B cell (primary cell): ENCODE results near the gene EEFSEC. TPM values are rescaled to one million over a fixed set of nuclear protein-coding genes. Genes with fewer than 3 reads are reported as not detected.

ENCODE experiments used
- ATAC-seq: fragments of 200-7000 bp; cut with Tn5 transposase; one replicate; pipeline ENCODE4 v1.10.0; 2021; ENCODE audit warnings: low read depth, mild to moderate bottlenecking, moderate number of reproducible peaks, moderate library complexity
- CTCF ChIA-PET: fragments of 350-600 bp; sonication (Branson Sonifier 250); formaldehyde crosslinking; loops from one replicate; lab custom pipeline; 2021; ENCODE audit warnings: antibody characterized with exemption, inconsistent platforms; lab: Charles Lee
- POLR2A ChIA-PET: fragments of 350-600 bp; sonication (Branson Sonifier 250); formaldehyde crosslinking; loops from one replicate; lab custom pipeline; 2021; ENCODE audit warnings: antibody characterized with exemption; lab: Charles Lee
- DNase-seq: peaks from one replicate; pipeline ENCODE4 v3.0.0; 2013
- H2AFZ ChIP-seq: 2 replicates; pipeline ENCODE4 v1.6.1; 2012; ENCODE audit warnings: mild to moderate bottlenecking, low read depth, low read length; ENCODE audit not compliant: insufficient read depth, poor library complexity, severe bottlenecking
- H3K27ac ChIP-seq, 2 donors: 1 replicate in 1 of 2; 2 replicates in 1 of 2; pipeline ENCODE4 v1.5.1; 2012 to 2013; ENCODE audit warnings: low read length in 2 of 2, mild to moderate bottlenecking in 2 of 2, moderate library complexity in 1 of 2
- H3K27me3 ChIP-seq, 4 experiments: fragments of 200-600 bp in 1 of 4; sonication (generic) in 1 of 4; replicated peaks in 1 of 4; 1 replicate in 2 of 4; 2 replicates in 2 of 4; pipeline versions ENCODE4 v1.6.1 to v1.7.0; 2013 to 2016; ENCODE audit warnings: low read length in 3 of 4, mild to moderate bottlenecking in 2 of 4, mixed read lengths in 1 of 4, moderate library complexity in 1 of 4; ENCODE audit not compliant: insufficient read depth in 4 of 4, control insufficient read depth in 3 of 4; ENCODE audit errors: control extremely low read depth in 1 of 4
- H3K36me3 ChIP-seq, 2 experiments: replicated peaks in 1 of 2; 1 replicate in 1 of 2; 2 replicates in 1 of 2; pipeline versions ENCODE4 v1.6.1 to v1.7.1; 2013; ENCODE audit warnings: low read length in 1 of 2; ENCODE audit not compliant: insufficient read depth in 2 of 2, control insufficient read depth in 1 of 2; ENCODE audit errors: control extremely low read depth in 1 of 2, extremely low read depth in 1 of 2
- H3K4me1 ChIP-seq, 2 donors: fragments of 200-600 bp in 1 of 2; sonication (generic) in 1 of 2; 1 replicate in 1 of 2; 2 replicates in 1 of 2; pipeline versions ENCODE4 v1.5.1 to v1.6.1; 2013 to 2017; ENCODE audit warnings: low read length in 2 of 2; ENCODE audit not compliant: control insufficient read depth in 2 of 2, insufficient read depth in 2 of 2
- H3K4me2 ChIP-seq: replicated peaks from 2 replicates; pipeline ENCODE3; 2012; ENCODE audit warnings: mild to moderate bottlenecking, low read depth, low read length; ENCODE audit not compliant: poor library complexity, severe bottlenecking
- H3K4me3 ChIP-seq, 5 experiments: fragments of 200-600 bp in 1 of 5; sonication (generic) in 1 of 5; 1 replicate in 3 of 5; 2 replicates in 2 of 5; pipeline versions ENCODE4 v1.5.1 to v1.7.0; 2011 to 2016; ENCODE audit warnings: low read length in 4 of 5, mild to moderate bottlenecking in 4 of 5, low read depth in 2 of 5, control low read depth in 1 of 5, moderate library complexity in 1 of 5; ENCODE audit not compliant: insufficient read depth in 1 of 5; ENCODE audit errors: control extremely low read depth in 1 of 5, extremely low read depth in 1 of 5
- H3K79me2 ChIP-seq: fragments of 200-600 bp; sonication (generic); one replicate; pipeline ENCODE4 v1.6.0; 2016; ENCODE audit warnings: low read length; ENCODE audit not compliant: control insufficient read depth, insufficient read depth
- H3K9ac ChIP-seq: fragments of 200-600 bp; sonication (generic); 2 replicates; pipeline ENCODE4 v1.6.1; 2017; ENCODE audit warnings: mild to moderate bottlenecking, low read length, moderate library complexity
- H3K9me3 ChIP-seq, 3 donors: one replicate each; pipeline versions ENCODE4 v1.6.1 to v1.7.1; 2013; ENCODE audit warnings: low read length in 2 of 3; ENCODE audit not compliant: control insufficient read depth in 2 of 3, insufficient read depth in 1 of 3; ENCODE audit errors: control extremely low read depth in 1 of 3
- H4K20me1 ChIP-seq: 2 replicates; pipeline ENCODE4 v1.6.0; 2012; ENCODE audit warnings: mild to moderate bottlenecking, low read length; ENCODE audit not compliant: insufficient read depth, control insufficient read depth, poor library complexity, severe bottlenecking
- H3K27ac Mint-ChIP-seq: one replicate; pipeline ENCODE4 v1.8.0; 2021; ENCODE audit warnings: mixed read lengths
- H3K27me3 Mint-ChIP-seq: one replicate; pipeline ENCODE4 v1.8.0; 2021; ENCODE audit warnings: mixed read lengths
- H3K4me1 Mint-ChIP-seq: one replicate; pipeline ENCODE4 v1.8.0; 2021; ENCODE audit warnings: mixed read lengths
- H3K4me3 Mint-ChIP-seq: one replicate; pipeline ENCODE4 v1.8.0; 2021; ENCODE audit warnings: mixed read lengths
- H3K9me3 Mint-ChIP-seq: one replicate; pipeline ENCODE4 v1.8.0; 2022; ENCODE audit warnings: mixed read lengths; ENCODE audit not compliant: insufficient read depth
- CTCF ChIP-seq: fragments of 200-600 bp; IDR thresholded peaks from one replicate; pipeline ENCODE4 v1.8.0; 2022; ENCODE audit warnings: antibody characterized with exemption, mild to moderate bottlenecking
- EZH2 ChIP-seq: IDR thresholded peaks from 2 replicates; pipeline ENCODE4 v1.6.1; 2012; ENCODE audit warnings: borderline replicate concordance, low read depth, mild to moderate bottlenecking, moderate library complexity, low read length; ENCODE audit not compliant: insufficient read depth, poor library complexity, severe bottlenecking
- WGBS: methylation state at CpG from one replicate; pipeline ENCODE4 v1.1.5; 2013; ENCODE audit warnings: missing lambda C conversion rate; ENCODE audit not compliant: insufficient coverage; 5-methylcytosine and 5-hydroxymethylcytosine counted together
- intact Hi-C: fragments of 100-400 bp; cut with micrococcal nuclease; formaldehyde crosslinking; loops from one replicate; pipeline ENCODE4 v1.10.0; 2022
- polyA plus RNA-seq: library from polyadenylated mRNA; depleted of rRNA; stranded (reverse); fragments of >200 nt; gene quantifications from 2 replicates; pipeline ENCODE4 v1.2.3, GENCODE V29; 2012
- total RNA-seq, 2 donors: library from RNA; stranded (reverse); fragments of 120-200 nt in 1 of 2; gene quantifications; 1 replicate in 1 of 2; 2 replicates in 1 of 2; pipeline versions ENCODE4 v1.2.3 to v1.2.4, GENCODE V29; 2013 to 2022

Gene EEFSEC
- total and polyA plus RNA-seq, 2 donors (not counting 1 experiment from before 2014, with no cell fraction given): 17.9 to 18.4 TPM

DNA sequence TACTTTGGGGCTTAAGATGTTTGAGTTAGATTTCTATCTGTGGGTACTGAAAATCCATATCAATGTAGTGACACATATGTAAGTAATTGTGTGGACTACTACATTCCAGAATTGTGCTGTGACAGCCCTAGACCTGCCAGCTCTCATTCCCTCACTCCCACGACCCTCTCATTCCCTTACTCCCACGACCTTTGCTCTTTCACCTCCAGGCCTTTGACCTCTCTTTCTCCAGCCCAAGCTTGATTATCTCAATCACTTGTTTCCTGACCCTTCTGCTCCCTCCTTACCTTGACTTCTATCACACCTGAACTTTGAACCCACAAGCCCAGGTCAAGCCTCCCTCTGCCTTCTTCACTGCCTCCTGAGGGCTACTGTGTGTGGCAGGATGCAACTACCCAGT lies 26.0 kb upstream of the EEFSEC start:
- Mint-ChIP-seq H3K27me3 (no peaks in the 10 kb centered on the region), H3K4me3 (no peak overlapping the region), H3K27ac (no peak overlapping the region), H3K4me1 (peaks cover 19% of the 10 kb centered on the region), H3K9me3 (peaks cover 4% of the 10 kb centered on the region)
- peaks cover 15 to 19% of the 10 kb centered on the region in 2 donors for H3K4me1 ChIP-seq
- TF ChIP-seq CTCF (no peak), EZH2 (no peak)
- no peak overlapping the region for H3K27ac ChIP-seq
- no peaks in the 10 kb centered on the region for H3K27me3 ChIP-seq
- H3K4me3 ChIP-seq: no peak overlapping the region
- POLR2A ChIA-PET: no interaction called here
- intact Hi-C loops: loop anchor here (10.0 kb wide), 1 partner anchor 532 kb away; the partner anchor contains the start of genes MCM2 and TPRA1
- peaks cover 0 to 5% (median 0%) of the 10 kb centered on the region in 3 donors for H3K9me3 ChIP-seq
- WGBS: 91% methylated on average over 2 of the region's 2 CpGs
- no peak overlapping the region for H3K4me2 ChIP-seq
- CTCF ChIA-PET: interaction anchor here (1.4 kb wide), 1 partner anchor 25 kb away, joined by 3 read pairs; no protein-coding TSS in a partner anchor
- no peak overlapping the region for H2AFZ ChIP-seq
- H3K79me2 ChIP-seq: no peaks in the 10 kb centered on the region
- DNase-seq (no peak), ATAC-seq (no peak)
- no peaks in the 10 kb centered on the region for H4K20me1 ChIP-seq
- H3K36me3 ChIP-seq: no peaks in the 10 kb centered on the region
- H3K9ac ChIP-seq: no peak overlapping the region

DNA sequence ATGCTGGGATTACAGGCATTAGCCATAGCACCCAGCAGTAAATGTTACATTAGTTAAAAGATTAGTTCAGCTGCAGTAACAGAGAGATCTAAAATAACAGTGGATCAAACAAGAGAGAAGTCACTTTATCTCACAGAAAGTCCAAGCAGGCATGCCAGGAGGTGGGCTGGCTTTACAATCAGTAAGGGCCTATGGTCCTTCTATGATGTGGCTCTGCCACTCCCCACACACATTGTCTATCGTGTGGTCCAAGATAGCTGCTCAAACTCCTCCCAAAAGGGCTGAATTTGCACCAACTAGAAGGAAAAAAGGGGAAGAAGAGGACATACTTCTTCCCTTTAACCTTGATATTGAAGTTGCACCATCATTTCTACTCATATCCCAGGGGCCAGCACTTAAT lies 25.0 kb upstream of the EEFSEC start:
- ATAC-seq: no peak
- Histone ChIP-seq H3K36me3 (no peaks in the 10 kb centered on the region), H3K27ac (no peak overlapping the region), H3K4me2 (no peak overlapping the region), H3K9me3 (peaks cover 0 to 10% (median 0%) of the 10 kb centered on the region in 3 donors), H4K20me1 (no peaks in the 10 kb centered on the region), H2AFZ (no peak overlapping the region), H3K4me3 (no peak overlapping the region), H3K27me3 (peaks cover 0 to 3% (median 0%) of the 10 kb centered on the region in 4 experiments), H3K9ac (no peak overlapping the region), H3K4me1 (peaks cover 6 to 8% of the 10 kb centered on the region in 2 donors), H3K79me2 (no peaks in the 10 kb centered on the region)
- Mint-ChIP-seq H3K27ac (no peak overlapping the region), H3K4me1 (peaks cover 13% of the 10 kb centered on the region), H3K9me3 (peaks cover 4% of the 10 kb centered on the region), H3K27me3 (no peaks in the 10 kb centered on the region), H3K4me3 (no peak overlapping the region)
- CTCF ChIA-PET: interaction anchor here (1.4 to 1.9 kb wide), 2 partner anchors 24 to 52 kb away, joined by 3 to 6 read pairs; no protein-coding TSS in a partner anchor
- no CpG with 5 or more reads among the region's 1 CpG for WGBS
- DNase-seq: no peak
- POLR2A ChIA-PET: interaction anchor here (0.9 kb wide), 1 partner anchor 24 kb away, joined by 3 read pairs; no protein-coding TSS in a partner anchor
- no peak for TF ChIP-seq EZH2
- no peak for TF ChIP-seq CTCF
- intact Hi-C loops: loop anchor here (10.0 kb wide), 1 partner anchor 533 kb away; the partner anchor contains the start of genes MCM2 and TPRA1
